ENCODE results near the gene KLHL6. TPM values are rescaled to one million over a fixed set of nuclear protein-coding genes. Genes with fewer than 3 reads are reported as not detected.
A peak's percentile ranks its signal among the peaks of the same experiment; 100 is the strongest.

The KLHL6 gene
- total and polyA plus RNA-seq, 7 donors, result under 0.01 to 10.3 (median 1.1) TPM

DNA sequence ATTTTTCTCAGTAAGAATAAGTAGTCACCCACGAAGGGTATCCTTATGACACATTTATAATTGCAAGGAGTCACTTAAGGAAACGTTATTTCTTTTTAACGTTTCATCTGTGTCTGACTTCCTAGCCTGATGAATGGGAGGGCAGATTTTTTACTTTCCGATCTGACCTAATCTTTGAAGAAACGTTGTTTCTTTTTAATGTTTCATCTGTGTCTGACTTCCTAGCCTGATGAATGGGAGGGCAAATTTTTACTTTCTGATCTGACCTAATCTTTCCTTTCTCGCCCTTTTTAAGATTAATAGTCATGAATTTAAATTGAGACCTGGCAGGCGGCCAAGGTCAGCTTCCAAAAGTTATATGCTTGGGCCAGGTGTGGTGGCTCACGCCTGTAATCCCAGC is 3.0 kb upstream of the KLHL6 start:
- Histone ChIP-seq H3K36me3 (no peaks in the 10 kb centered on the region), H3K4me1 (no peaks in the 10 kb centered on the region), H3K9me3 (no peaks in the 10 kb centered on the region), H3K4me3 (no peak overlapping the region), H3K27me3 (no peaks in the 10 kb centered on the region), H3K27ac (no peak overlapping the region)
- TF ChIP-seq, protein P1, sequence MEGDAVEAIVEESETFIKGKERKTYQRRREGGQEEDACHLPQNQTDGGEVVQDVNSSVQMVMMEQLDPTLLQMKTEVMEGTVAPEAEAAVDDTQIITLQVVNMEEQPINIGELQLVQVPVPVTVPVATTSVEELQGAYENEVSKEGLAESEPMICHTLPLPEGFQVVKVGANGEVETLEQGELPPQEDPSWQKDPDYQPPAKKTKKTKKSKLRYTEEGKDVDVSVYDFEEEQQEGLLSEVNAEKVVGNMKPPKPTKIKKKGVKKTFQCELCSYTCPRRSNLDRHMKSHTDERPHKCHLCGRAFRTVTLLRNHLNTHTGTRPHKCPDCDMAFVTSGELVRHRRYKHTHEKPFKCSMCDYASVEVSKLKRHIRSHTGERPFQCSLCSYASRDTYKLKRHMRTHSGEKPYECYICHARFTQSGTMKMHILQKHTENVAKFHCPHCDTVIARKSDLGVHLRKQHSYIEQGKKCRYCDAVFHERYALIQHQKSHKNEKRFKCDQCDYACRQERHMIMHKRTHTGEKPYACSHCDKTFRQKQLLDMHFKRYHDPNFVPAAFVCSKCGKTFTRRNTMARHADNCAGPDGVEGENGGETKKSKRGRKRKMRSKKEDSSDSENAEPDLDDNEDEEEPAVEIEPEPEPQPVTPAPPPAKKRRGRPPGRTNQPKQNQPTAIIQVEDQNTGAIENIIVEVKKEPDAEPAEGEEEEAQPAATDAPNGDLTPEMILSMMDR (IDR thresholded peaks at IDR 0.05), result no peak
- no peak for TF ChIP-seq POLR2A (IDR thresholded peaks at IDR 0.05)
- DNase-seq, result no peak
- intact Hi-C loops (cut with DNase I), result no loop called here
- 70 to 79% methylated on average over 8 of the region's 8 CpGs for WGBS, 2 donors

DNA sequence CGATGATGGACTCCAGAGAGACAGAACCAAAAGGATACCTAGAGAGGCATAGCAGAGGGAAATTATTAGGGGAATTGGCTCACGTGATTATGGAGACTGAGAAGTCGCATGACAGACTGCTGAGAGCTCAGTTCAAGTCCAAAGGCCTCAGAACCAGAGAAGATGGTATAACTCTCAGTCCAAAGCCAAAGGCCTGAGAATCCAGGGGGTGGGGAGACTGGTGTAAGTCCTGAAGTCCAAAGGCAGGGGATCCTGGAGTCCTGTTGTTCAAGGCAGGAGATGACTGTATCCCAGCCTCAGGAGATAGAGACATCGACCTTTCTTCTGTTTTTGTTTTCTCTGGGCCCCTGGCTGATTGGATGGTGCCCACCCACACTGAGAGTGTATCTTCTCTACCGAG is 1.2 kb upstream of the KLHL6 start:
- TF ChIP-seq EP300 (IDR thresholded peaks at IDR 0.05) (no peak), POLR2AphosphoS5 (IDR thresholded peaks at IDR 0.05) (no peak), POLR2A (IDR thresholded peaks at IDR 0.05) (no peak)
- TF ChIP-seq, protein P1 (IDR thresholded peaks at IDR 0.05), result no peak
- H3K27ac ChIP-seq, result no peak overlapping the region
- no peaks in the 10 kb centered on the region for H3K36me3 ChIP-seq
- no peak overlapping the region for H3K4me3 ChIP-seq
- intact Hi-C loops (cut with DNase I), result no loop called here
- H3K27me3 ChIP-seq, result no peaks in the 10 kb centered on the region
- no peaks in the 10 kb centered on the region for H3K4me1 ChIP-seq
- no peaks in the 10 kb centered on the region for H3K9me3 ChIP-seq
- no peak for DNase-seq
- WGBS, 2 donors, result 72 to 89% methylated on average over 5 of the region's 5 CpGs

DNA sequence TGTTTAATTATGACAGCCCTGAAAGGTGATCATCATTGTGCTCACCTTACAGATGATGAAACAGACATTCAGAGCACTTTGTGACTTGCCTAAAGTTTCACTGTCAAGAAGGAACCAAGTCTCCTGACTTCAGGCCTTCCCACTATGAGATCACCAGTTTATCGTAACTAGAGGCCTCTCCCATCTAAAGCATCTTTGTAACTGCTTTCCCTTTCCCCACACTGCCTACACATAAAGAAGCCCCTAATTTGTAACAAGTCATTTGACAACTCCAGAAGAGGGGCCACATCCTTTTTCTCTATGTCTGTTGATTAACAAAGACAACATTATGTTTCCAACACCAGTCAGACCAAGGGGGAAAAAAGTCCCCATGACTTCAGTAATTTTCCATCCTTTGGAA is 1.1 kb downstream of the KLHL6 start:
- H3K27me3 ChIP-seq, result no peaks in the 10 kb centered on the region
- no peak for DNase-seq
- H3K9me3 ChIP-seq, result no peaks in the 10 kb centered on the region
- intact Hi-C loops (cut with DNase I), result no loop called here
- no peak overlapping the region for H3K4me3 ChIP-seq
- H3K36me3 ChIP-seq, result no peaks in the 10 kb centered on the region
- TF ChIP-seq EP300 (IDR thresholded peaks at IDR 0.05) (no peak), POLR2AphosphoS5 (IDR thresholded peaks at IDR 0.05) (peak in 1 of 4 donors; percentile 31)
- peak overlapping the region in 1 of 4 donors; percentile 23 for H3K27ac ChIP-seq
- 46 to 78% methylated on average over 1 of the region's 1 CpG for WGBS, 2 donors
- no peaks in the 10 kb centered on the region for H3K4me1 ChIP-seq

DNA sequence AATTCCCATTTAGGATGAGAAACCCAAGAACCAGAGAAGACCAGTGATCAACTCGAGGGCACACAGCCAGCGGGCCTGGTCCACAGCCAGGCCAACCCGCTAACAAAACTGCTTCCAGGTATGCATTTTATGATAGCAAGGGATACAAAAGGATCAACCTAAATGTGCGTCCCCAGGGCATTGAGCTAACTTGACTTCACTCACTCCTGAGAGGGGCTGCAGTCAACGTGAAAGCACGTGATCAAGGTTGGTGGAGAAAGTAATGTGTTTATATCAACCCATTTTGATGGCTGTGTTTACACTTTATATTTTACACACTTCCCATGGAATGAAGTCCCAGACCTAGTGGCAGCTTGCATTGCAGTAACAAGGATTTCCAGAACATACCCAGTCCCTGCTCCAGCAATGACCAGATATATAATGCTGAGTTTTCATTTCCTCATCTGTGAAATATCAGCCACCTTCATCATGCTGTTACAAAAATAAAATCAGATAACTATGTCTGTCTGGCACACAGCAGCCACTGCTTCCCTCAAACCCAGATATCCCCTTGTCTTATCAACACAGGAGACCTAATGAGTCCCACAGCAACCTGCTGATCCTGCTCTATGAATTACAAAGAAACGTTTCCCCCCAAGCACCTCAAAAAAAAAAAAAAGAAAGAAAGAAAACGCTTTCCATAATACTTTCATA is 2.0 kb downstream of the KLHL6 start:
- TF ChIP-seq EP300 (IDR thresholded peaks at IDR 0.05), result no peak
- no peak for TF ChIP-seq POLR2AphosphoS5 (IDR thresholded peaks at IDR 0.05)
- TF ChIP-seq, protein P1 (IDR thresholded peaks at IDR 0.05), result no peak
- TF ChIP-seq POLR2A (IDR thresholded peaks at IDR 0.05), result no peak
- H3K4me3 ChIP-seq, result no peak overlapping the region
- no peaks in the 10 kb centered on the region for H3K27me3 ChIP-seq
- DNase-seq, result no peak
- H3K27ac ChIP-seq, result peak overlapping the region in 1 of 4 donors; percentile 23
- 51 to 78% methylated on average over 8 of the region's 8 CpGs for WGBS, 2 donors
- no peaks in the 10 kb centered on the region for H3K9me3 ChIP-seq
- H3K36me3 ChIP-seq, result no peaks in the 10 kb centered on the region
- H3K4me1 ChIP-seq, result no peaks in the 10 kb centered on the region
- intact Hi-C loops (cut with DNase I), result no loop called here

DNA sequence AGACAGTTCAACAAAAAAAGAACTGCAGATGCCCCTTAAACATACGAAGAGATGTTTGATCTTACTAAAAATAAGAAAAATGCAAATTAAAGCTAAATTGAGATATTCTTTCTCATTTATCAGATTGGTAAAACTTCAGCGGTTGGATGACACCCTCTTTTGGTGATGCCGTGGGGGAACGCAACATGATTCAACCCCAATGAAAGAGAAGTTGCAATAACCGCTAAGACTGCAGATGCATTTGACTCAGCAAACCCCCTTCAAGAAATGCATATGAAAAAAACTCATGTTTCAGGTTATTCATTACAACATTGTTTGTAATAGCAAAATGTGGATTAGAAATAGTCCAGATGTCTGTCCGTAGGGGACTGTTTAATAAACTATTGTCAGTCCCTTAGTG is 3.6 kb downstream of the KLHL6 start:
- Histone ChIP-seq H3K4me3 (no peak overlapping the region), H3K4me1 (no peaks in the 10 kb centered on the region), H3K9me3 (no peaks in the 10 kb centered on the region), H3K27ac (no peak overlapping the region), H3K27me3 (no peaks in the 10 kb centered on the region), H3K36me3 (no peaks in the 10 kb centered on the region)
- TF ChIP-seq, protein P1 (IDR thresholded peaks at IDR 0.05), result no peak
- TF ChIP-seq POLR2A (IDR thresholded peaks at IDR 0.05) (no peak), POLR2AphosphoS5 (IDR thresholded peaks at IDR 0.05) (no peak), EP300 (IDR thresholded peaks at IDR 0.05) (no peak)
- 73 to 87% methylated on average over 6 of the region's 6 CpGs for WGBS, 2 donors
- intact Hi-C loops (cut with DNase I), result no loop called here
- DNase-seq, result no peak

Measured in sigmoid colon (tissue), 7 donors.